Measurements from ENCODE around the gene UPF3A. TPM values are rescaled to one million over a fixed set of nuclear protein-coding genes. Genes with fewer than 3 reads are reported as not detected.
"Not testable (repeated sequence)": the region's sequence is repeated elsewhere in the genome, so short reads cannot be mapped to it uniquely, and the experiment has no call there.

The UPF3A gene
- total RNA-seq, 2 donors from 2014 or later: 14.1 to 20.7 TPM

- H3K4me3 ChIP-seq; H3K27me3 ChIP-seq; H3K27ac ChIP-seq; DNase-seq (ENCODE audit: low spot score); H3K36me3 ChIP-seq; H3K4me1 ChIP-seq; H3K9me3 ChIP-seq: not testable (repeated sequence)
- TF ChIP-seq CTCF (IDR thresholded peaks at IDR 0.05): peak in 1 of 2 donors; percentile 40
Measured at GRCh38 chr13:114352763-114353162, 71.4 kb downstream of the UPF3A start.

GRCh38 chr13:114353382-114353781, 72.0 kb downstream of the UPF3A start:
- not testable (repeated sequence) for H3K4me3 ChIP-seq; H3K27me3 ChIP-seq; H3K9me3 ChIP-seq; H3K27ac ChIP-seq; DNase-seq (ENCODE audit: low spot score); H3K4me1 ChIP-seq; H3K36me3 ChIP-seq

Small RNA genes lying within 50 kb of the gene (microRNA-seq; reads per million reads assigned to microRNA genes)
- gene MIR4502 (ENCODE audit: borderline number of aligned reads in 2 of 2, borderline replicate concordance in 1 of 2) (0 reads per million in 2 donors), gene MIR548AR (ENCODE audit: borderline number of aligned reads in 2 of 2, borderline replicate concordance in 1 of 2) (0 to 0.71 reads per million in 2 donors)

Other genes with a start within 250 kb of the UPF3A start
- gene RASA3, start 149.0 kb upstream of the UPF3A start, total RNA-seq: 10 to 100 TPM; 10.2 to 13.2 TPM
- gene CFAP97D2, start 102.3 kb upstream of the UPF3A start, total RNA-seq: not detected
- gene CDC16, start 46.7 kb upstream of the UPF3A start, total RNA-seq: 10 to 100 TPM; 21.1 to 31.8 TPM
- gene CHAMP1, start 32.9 kb downstream of the UPF3A start, total RNA-seq: 10 to 100 TPM; 13.9 to 19.6 TPM